Fibroblast of skin of right quadriceps (primary cell): ENCODE data around the gene TMEM219.
"Not testable (repeated sequence)": the region's sequence is repeated elsewhere in the genome, so short reads cannot be mapped to it uniquely, and the experiment has no call there.

ENCODE experiments used
- DNase-seq: peaks from one replicate; pipeline ENCODE4 v3.0.0-alpha.2; 2013

TMEM219 gene

GRCh38 chr16:30016555-30017276, 54.8 kb downstream of the TMEM219 start:
- no peak for DNase-seq

GRCh38 chr16:30017277-30017656, 55.4 kb downstream of the TMEM219 start:
- no peak for DNase-seq

GRCh38 chr16:30017937-30018336, 56.1 kb downstream of the TMEM219 start:
- not testable (repeated sequence) for DNase-seq

- peak; percentile 54 for DNase-seq
Observed at GRCh38 chr16:30018731-30019158, 56.9 kb downstream of the TMEM219 start.
